WTC11 (cell line): ENCODE measurements around the gene NOTCH2. TPM values are rescaled to one million over a fixed set of nuclear protein-coding genes. Genes with fewer than 3 reads are reported as not detected.

ENCODE experiments used
- ATAC-seq: fragments of 200-7000 bp; cut with Tn5 transposase; 2 replicates; pipeline ENCODE4 v1.10.0; 2021; ENCODE audit warnings: mild to moderate bottlenecking, moderate library complexity
- CTCF ChIA-PET: fragments of 300-600 bp; sonication (Branson Sonifier 250); formaldehyde crosslinking; loops from one replicate; lab custom pipeline; 2021; ENCODE audit warnings: antibody characterized with exemption; lab: Charles Lee
- POLR2A ChIA-PET: fragments of 350-600 bp; sonication (Branson Sonifier 250); formaldehyde crosslinking; loops from one replicate; lab custom pipeline; 2021; ENCODE audit warnings: antibody characterized with exemption; lab: Charles Lee
- DNase-seq: peaks from one replicate; pipeline ENCODE4 v3.0.0; 2021; ENCODE audit warnings: low spot score
- H3K27ac Mint-ChIP-seq: 2 replicates; pipeline ENCODE4 v1.8.0; 2021; ENCODE audit warnings: mixed read lengths
- H3K27me3 Mint-ChIP-seq: 2 replicates; pipeline ENCODE4 v1.8.0; 2021; ENCODE audit warnings: low read depth, mild to moderate bottlenecking, moderate library complexity, mixed read lengths
- H3K36me3 Mint-ChIP-seq: 2 replicates; pipeline ENCODE4 v1.8.0; 2021; ENCODE audit warnings: mixed read lengths
- H3K4me1 Mint-ChIP-seq: 2 replicates; pipeline ENCODE4 v1.8.0; 2022; ENCODE audit warnings: mixed read lengths
- H3K4me3 Mint-ChIP-seq: 2 replicates; pipeline ENCODE4 v1.8.0; 2021; ENCODE audit warnings: mild to moderate bottlenecking, moderate library complexity, mixed read lengths
- H3K9me3 Mint-ChIP-seq: 2 replicates; pipeline ENCODE4 v1.8.0; 2021; ENCODE audit warnings: mixed read lengths
- ATF2 ChIP-seq: sonication (generic); formaldehyde crosslinking; IDR thresholded peaks from 2 replicates; pipeline ENCODE4 v1.8.1; 2022; ENCODE audit warnings: low read depth, missing genetic modification reagents, borderline replicate concordance
- ATF3 ChIP-seq: sonication (generic); formaldehyde crosslinking; conservative IDR thresholded peaks from 2 replicates; pipeline ENCODE4 v1.8.1; 2022; ENCODE audit warnings: mild to moderate bottlenecking, missing genetic modification reagents
- CDX4 ChIP-seq: fragments of 250-450 bp; sonication (Bioruptor Pico); IDR thresholded peaks from 2 replicates; pipeline ENCODE4 v1.9.0; 2021; ENCODE audit warnings: moderate library complexity, mild to moderate bottlenecking, inconsistent platforms, borderline replicate concordance
- CREB1 ChIP-seq: sonication (generic); formaldehyde crosslinking; IDR thresholded peaks from 2 replicates; pipeline ENCODE4 v1.8.0; 2023; ENCODE audit warnings: mild to moderate bottlenecking, missing genetic modification reagents
- E2F1 ChIP-seq: sonication (generic); formaldehyde crosslinking; IDR thresholded peaks from 2 replicates; pipeline ENCODE4 v1.8.0; 2022; ENCODE audit warnings: mild to moderate bottlenecking, missing genetic modification reagents
- ERG ChIP-seq: fragments of 250-450 bp; sonication (Bioruptor Pico); IDR thresholded peaks from 2 replicates; pipeline ENCODE4 v1.8.0; 2021; ENCODE audit warnings: mild to moderate bottlenecking
- ESRRA ChIP-seq: sonication (generic); formaldehyde crosslinking; IDR thresholded peaks from 2 replicates; pipeline ENCODE4 v1.8.1; 2022; ENCODE audit warnings: mild to moderate bottlenecking, missing genetic modification reagents, borderline replicate concordance
- GABPB1 ChIP-seq: sonication (generic); formaldehyde crosslinking; IDR thresholded peaks from 2 replicates; pipeline ENCODE4 v1.8.1; 2023; ENCODE audit warnings: mild to moderate bottlenecking, missing genetic modification reagents
- GTF2I ChIP-seq: fragments of 250-450 bp; sonication (Bioruptor Pico); conservative IDR thresholded peaks from 2 replicates; pipeline ENCODE4 v1.4.0; 2021; ENCODE audit warnings: mild to moderate bottlenecking
- IRF2 ChIP-seq: sonication (generic); formaldehyde crosslinking; IDR thresholded peaks from 2 replicates; pipeline ENCODE4 v1.8.0; 2022; ENCODE audit warnings: low read depth, missing genetic modification reagents, borderline replicate concordance
- MAX ChIP-seq: sonication (generic); formaldehyde crosslinking; IDR thresholded peaks from 2 replicates; pipeline ENCODE4 v1.8.0; 2022; ENCODE audit warnings: mild to moderate bottlenecking, missing genetic modification reagents
- NFATC4 ChIP-seq: fragments of 250-450 bp; sonication (Bioruptor Pico); IDR thresholded peaks from 2 replicates; pipeline ENCODE4 v1.9.0; 2021; ENCODE audit warnings: mild to moderate bottlenecking
- NR2C2 ChIP-seq: sonication (generic); formaldehyde crosslinking; IDR thresholded peaks from 2 replicates; pipeline ENCODE4 v1.8.0; 2022; ENCODE audit warnings: mild to moderate bottlenecking, missing genetic modification reagents
- PREB ChIP-seq: sonication (generic); formaldehyde crosslinking; IDR thresholded peaks from 2 replicates; pipeline ENCODE4 v1.8.1; 2022; ENCODE audit warnings: mild to moderate bottlenecking, missing genetic modification reagents, moderate library complexity, borderline replicate concordance
- SOX15 ChIP-seq: fragments of 250-450 bp; sonication (Bioruptor Pico); IDR thresholded peaks from 2 replicates; pipeline ENCODE4 v1.9.0; 2021; ENCODE audit warnings: mild to moderate bottlenecking
- TEAD1 ChIP-seq: sonication (generic); formaldehyde crosslinking; IDR thresholded peaks from 2 replicates; pipeline ENCODE4 v1.8.0; 2022; ENCODE audit warnings: mild to moderate bottlenecking, missing genetic modification reagents
- TEAD4 ChIP-seq: sonication (generic); formaldehyde crosslinking; IDR thresholded peaks from 2 replicates; pipeline ENCODE4 v1.8.0; 2022; ENCODE audit warnings: mild to moderate bottlenecking, missing genetic modification reagents
- ZMAT4 ChIP-seq: fragments of 250-450 bp; sonication (Bioruptor Pico); IDR thresholded peaks from 2 replicates; pipeline ENCODE4 v1.9.0; 2021; ENCODE audit warnings: mild to moderate bottlenecking
- ZNF512 ChIP-seq: sonication (generic); formaldehyde crosslinking; IDR thresholded peaks from 2 replicates; pipeline ENCODE4 v1.8.1; 2022; ENCODE audit warnings: missing genetic modification reagents, borderline replicate concordance
- total RNA-seq: library from RNA; stranded (reverse); gene quantifications from 3 replicates; pipeline ENCODE4 v1.2.3, GENCODE V29; 2021

The NOTCH2 gene
- total RNA-seq, 1 experiment from 2014 or later: 60.9 TPM

- Mint-ChIP-seq H3K4me1 (peaks cover 11% of the 10 kb centered on the region), H3K36me3 (no peaks in the 10 kb centered on the region), H3K9me3 (no peaks in the 10 kb centered on the region), H3K27ac (no peak overlapping the region), H3K4me3 (no peak overlapping the region), H3K27me3 (peaks cover 6% of the 10 kb centered on the region)
- CTCF ChIA-PET: interaction anchor here (1.0 to 2.6 kb wide), 2 partner anchors 11 to 63 kb away, joined by 3 to 13 read pairs; partner anchors contain the start of gene ADAM30
- no peak for ATAC-seq
- POLR2A ChIA-PET: no interaction called here
- TF ChIP-seq ATF2 (CRISPR knock-in tag) (no peak), ERG (no peak), TEAD1 (CRISPR knock-in tag) (no peak), TEAD4 (CRISPR knock-in tag) (no peak), NR2C2 (CRISPR knock-in tag) (no peak), CDX4 (CRISPR knock-in tag) (no peak), ZMAT4 (CRISPR knock-in tag) (no peak), ATF3 (CRISPR knock-in tag) (no peak), ESRRA (CRISPR knock-in tag) (no peak), CREB1 (CRISPR knock-in tag) (no peak), GTF2I (CRISPR knock-in tag) (no peak), GABPB1 (CRISPR knock-in tag) (no peak), NFATC4 (CRISPR knock-in tag) (no peak), MAX (CRISPR knock-in tag) (no peak)
- no peak for DNase-seq
Measured at GRCh38 chr1:119906927-119907652, 162.4 kb downstream of the NOTCH2 start.

GRCh38 chr1:119903443-119903835 is 166.0 kb downstream of the NOTCH2 start:
- ChIA-PET CTCF (interaction anchor here (1.4 to 2.3 kb wide), 2 partner anchors 7 to 45 kb away, joined by 6 to 14 read pairs; partner anchors contain the start of gene ADAM30), POLR2A (no interaction called here)
- no peaks in the 10 kb centered on the region for H3K36me3 Mint-ChIP-seq
- no peak for TF ChIP-seq SOX15 (CRISPR knock-in tag)
- DNase-seq (no peak), ATAC-seq (no peak)
- H3K27ac Mint-ChIP-seq: no peak overlapping the region
- H3K4me1 Mint-ChIP-seq: no peaks in the 10 kb centered on the region
- H3K27me3 Mint-ChIP-seq: peaks cover 6% of the 10 kb centered on the region
- H3K4me3 Mint-ChIP-seq: no peak overlapping the region
- H3K9me3 Mint-ChIP-seq: no peaks in the 10 kb centered on the region

- Mint-ChIP-seq H3K27me3 (peaks cover 6% of the 10 kb centered on the region), H3K4me1 (no peaks in the 10 kb centered on the region), H3K36me3 (no peaks in the 10 kb centered on the region), H3K9me3 (no peaks in the 10 kb centered on the region), H3K27ac (no peak overlapping the region)
- DNase-seq: no peak
- ATAC-seq: no peak
- POLR2A ChIA-PET: no interaction called here
- TF ChIP-seq ZNF512 (CRISPR knock-in tag): no peak
- TF ChIP-seq E2F1 (CRISPR knock-in tag): no peak
- no peak for TF ChIP-seq TEAD4 (CRISPR knock-in tag)
- no peak for TF ChIP-seq PREB (CRISPR knock-in tag)
- no peak for TF ChIP-seq IRF2 (CRISPR knock-in tag)
- TF ChIP-seq, all 79 proteins: peak for 0
- CTCF ChIA-PET: interaction anchor here (0.7 kb wide), 1 partner anchor 94 kb away, joined by 3 read pairs; no protein-coding TSS in a partner anchor
- no peak overlapping the region for H3K4me3 Mint-ChIP-seq
Measured at GRCh38 chr1:119902775-119903442, 166.6 kb downstream of the NOTCH2 start.
